WTC11 (cell line): ENCODE results near the gene DLL1.

Experiments
- ATF1 ChIP-seq: sonication (generic); formaldehyde crosslinking; IDR thresholded peaks from 2 replicates; pipeline ENCODE4 v1.8.1; 2023; ENCODE audit warnings: mild to moderate bottlenecking, moderate library complexity, missing genetic modification reagents
- CREB1 ChIP-seq: sonication (generic); formaldehyde crosslinking; IDR thresholded peaks from 2 replicates; pipeline ENCODE4 v1.8.0; 2023; ENCODE audit warnings: mild to moderate bottlenecking, missing genetic modification reagents
- CREM ChIP-seq: sonication (generic); formaldehyde crosslinking; IDR thresholded peaks from 2 replicates; pipeline ENCODE4 v1.8.1; 2022; ENCODE audit warnings: mild to moderate bottlenecking, missing genetic modification reagents, moderate library complexity
- FOXP1 ChIP-seq: sonication (generic); formaldehyde crosslinking; IDR thresholded peaks from 2 replicates; pipeline ENCODE4 v1.8.0; 2022; ENCODE audit warnings: missing genetic modification reagents, mild to moderate bottlenecking, moderate library complexity, borderline replicate concordance
- HMGXB4 ChIP-seq: sonication (generic); formaldehyde crosslinking; IDR thresholded peaks from 2 replicates; pipeline ENCODE4 v1.8.1; 2023; ENCODE audit warnings: mild to moderate bottlenecking, moderate library complexity, missing genetic modification reagents
- JUN ChIP-seq: sonication (generic); formaldehyde crosslinking; IDR thresholded peaks from 2 replicates; pipeline ENCODE4 v1.8.0; 2023; ENCODE audit warnings: mild to moderate bottlenecking, missing genetic modification reagents
- NR3C1 ChIP-seq: sonication (generic); formaldehyde crosslinking; conservative IDR thresholded peaks from 2 replicates; pipeline ENCODE4 v1.8.1; 2023; ENCODE audit warnings: low read depth, mild to moderate bottlenecking, missing genetic modification reagents
- TEAD4 ChIP-seq: sonication (generic); formaldehyde crosslinking; IDR thresholded peaks from 2 replicates; pipeline ENCODE4 v1.8.0; 2022; ENCODE audit warnings: mild to moderate bottlenecking, missing genetic modification reagents
- TP53 ChIP-seq: sonication (generic); formaldehyde crosslinking; IDR thresholded peaks from 2 replicates; pipeline ENCODE4 v1.8.1; 2023; ENCODE audit warnings: mild to moderate bottlenecking, missing genetic modification reagents
- ZBTB43 ChIP-seq: sonication (generic); formaldehyde crosslinking; IDR thresholded peaks from 2 replicates; pipeline ENCODE4 v1.8.1; 2023; ENCODE audit warnings: mild to moderate bottlenecking, missing genetic modification reagents
- ZNF138 ChIP-seq: sonication (generic); formaldehyde crosslinking; conservative IDR thresholded peaks from 2 replicates; pipeline ENCODE4 v1.8.1; 2022; ENCODE audit warnings: mild to moderate bottlenecking, moderate library complexity, missing genetic modification reagents
- TF ChIP-seq, protein P1 (sequence below): fragments of 200-600 bp; IDR thresholded peaks from 2 replicates; pipeline ENCODE4 v1.8.0; 2022; ENCODE audit warnings: antibody characterized with exemption
- TF ChIP-seq, protein P2 (sequence below): sonication (generic); formaldehyde crosslinking; IDR thresholded peaks from 2 replicates; pipeline ENCODE4 v1.8.1; 2022; ENCODE audit warnings: mild to moderate bottlenecking, missing genetic modification reagents, moderate library complexity, borderline replicate concordance

DNA sequence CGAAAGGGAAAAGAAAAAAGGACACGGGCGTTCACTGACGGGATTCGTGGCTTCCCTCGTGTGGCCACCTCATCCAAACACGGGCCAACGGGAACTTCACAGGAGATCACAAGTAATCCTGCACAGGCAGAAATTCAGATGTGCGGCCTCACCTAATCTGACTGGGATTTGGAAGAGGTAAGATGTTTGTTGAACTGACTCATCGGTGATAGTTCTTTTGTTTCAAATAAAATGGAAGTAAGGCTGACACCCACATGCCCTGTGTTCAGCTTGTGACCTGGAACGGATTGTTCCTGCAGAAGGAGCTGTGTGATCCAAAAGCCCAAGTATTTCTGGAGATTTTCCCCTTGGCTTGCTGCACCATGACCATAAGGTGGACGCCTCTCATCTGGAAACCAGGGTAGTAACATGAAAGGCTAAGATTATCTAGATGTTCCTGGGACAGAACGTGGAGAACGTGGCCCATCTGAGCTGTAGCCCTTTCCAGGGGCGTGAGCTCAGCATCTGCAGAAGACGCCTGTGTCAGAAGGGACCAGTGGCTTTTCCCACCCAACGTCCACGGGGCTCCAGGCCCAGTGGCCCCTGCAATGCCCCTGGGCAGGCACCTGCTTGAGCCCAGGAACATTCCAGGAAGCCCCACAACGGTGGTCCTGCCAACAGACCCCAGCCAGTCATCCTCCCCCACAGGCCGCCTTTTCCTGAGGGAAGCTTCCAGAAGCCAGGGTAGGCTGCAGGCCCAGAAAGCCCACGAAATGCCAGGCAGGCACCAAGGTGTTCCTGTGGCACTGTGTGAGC, 39.7 kb downstream of the DLL1 start:
- TF ChIP-seq, protein P1, sequence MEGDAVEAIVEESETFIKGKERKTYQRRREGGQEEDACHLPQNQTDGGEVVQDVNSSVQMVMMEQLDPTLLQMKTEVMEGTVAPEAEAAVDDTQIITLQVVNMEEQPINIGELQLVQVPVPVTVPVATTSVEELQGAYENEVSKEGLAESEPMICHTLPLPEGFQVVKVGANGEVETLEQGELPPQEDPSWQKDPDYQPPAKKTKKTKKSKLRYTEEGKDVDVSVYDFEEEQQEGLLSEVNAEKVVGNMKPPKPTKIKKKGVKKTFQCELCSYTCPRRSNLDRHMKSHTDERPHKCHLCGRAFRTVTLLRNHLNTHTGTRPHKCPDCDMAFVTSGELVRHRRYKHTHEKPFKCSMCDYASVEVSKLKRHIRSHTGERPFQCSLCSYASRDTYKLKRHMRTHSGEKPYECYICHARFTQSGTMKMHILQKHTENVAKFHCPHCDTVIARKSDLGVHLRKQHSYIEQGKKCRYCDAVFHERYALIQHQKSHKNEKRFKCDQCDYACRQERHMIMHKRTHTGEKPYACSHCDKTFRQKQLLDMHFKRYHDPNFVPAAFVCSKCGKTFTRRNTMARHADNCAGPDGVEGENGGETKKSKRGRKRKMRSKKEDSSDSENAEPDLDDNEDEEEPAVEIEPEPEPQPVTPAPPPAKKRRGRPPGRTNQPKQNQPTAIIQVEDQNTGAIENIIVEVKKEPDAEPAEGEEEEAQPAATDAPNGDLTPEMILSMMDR: no peak
- TF ChIP-seq ATF1 (CRISPR knock-in tag): no peak
- TF ChIP-seq, protein P2, sequence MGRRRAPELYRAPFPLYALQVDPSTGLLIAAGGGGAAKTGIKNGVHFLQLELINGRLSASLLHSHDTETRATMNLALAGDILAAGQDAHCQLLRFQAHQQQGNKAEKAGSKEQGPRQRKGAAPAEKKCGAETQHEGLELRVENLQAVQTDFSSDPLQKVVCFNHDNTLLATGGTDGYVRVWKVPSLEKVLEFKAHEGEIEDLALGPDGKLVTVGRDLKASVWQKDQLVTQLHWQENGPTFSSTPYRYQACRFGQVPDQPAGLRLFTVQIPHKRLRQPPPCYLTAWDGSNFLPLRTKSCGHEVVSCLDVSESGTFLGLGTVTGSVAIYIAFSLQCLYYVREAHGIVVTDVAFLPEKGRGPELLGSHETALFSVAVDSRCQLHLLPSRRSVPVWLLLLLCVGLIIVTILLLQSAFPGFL (CRISPR knock-in tag): no peak
- TF ChIP-seq TP53 (CRISPR knock-in tag): no peak
- TF ChIP-seq ZNF138 (CRISPR knock-in tag): no peak
- TF ChIP-seq JUN (CRISPR knock-in tag): no peak
- no peak for TF ChIP-seq CREB1 (CRISPR knock-in tag)
- TF ChIP-seq CREM (CRISPR knock-in tag): no peak
- TF ChIP-seq TEAD4 (CRISPR knock-in tag): no peak
- no peak for TF ChIP-seq ZBTB43 (CRISPR knock-in tag)
- no peak for TF ChIP-seq NR3C1 (CRISPR knock-in tag)
- no peak for TF ChIP-seq FOXP1
- TF ChIP-seq HMGXB4: no peak
